GM21360 (cell line): ENCODE results near the gene SLC35A5.

ENCODE experiments used
- ATAC-seq: cut with Tn5 transposase; IDR thresholded peaks from one replicate; pipeline ENCODE4 v1.9.1; 2021; ENCODE audit warnings: mild to moderate bottlenecking, moderate library complexity; ENCODE audit not compliant: unreplicated experiment

Gene SLC35A5

DNA sequence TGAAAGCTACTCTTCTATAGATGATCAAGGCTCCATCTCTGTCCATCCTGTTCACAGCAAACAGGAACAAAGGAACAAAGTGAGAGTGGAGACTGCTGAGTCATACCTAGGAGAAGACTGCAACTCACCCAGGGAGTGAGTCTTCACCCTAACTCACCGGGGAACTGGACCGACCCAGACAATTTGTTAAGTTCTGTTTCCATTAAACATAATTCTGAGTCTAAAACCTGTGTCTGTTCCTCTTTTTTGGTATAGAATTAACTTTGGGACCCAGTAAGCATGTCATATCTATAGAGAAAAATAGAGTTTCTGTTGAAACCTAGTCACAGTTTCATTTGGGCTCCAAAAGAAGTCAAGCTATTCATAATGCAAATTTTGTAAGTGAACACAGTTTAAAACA is 57.5 kb downstream of the SLC35A5 start:
- peak; percentile 60 for ATAC-seq

DNA sequence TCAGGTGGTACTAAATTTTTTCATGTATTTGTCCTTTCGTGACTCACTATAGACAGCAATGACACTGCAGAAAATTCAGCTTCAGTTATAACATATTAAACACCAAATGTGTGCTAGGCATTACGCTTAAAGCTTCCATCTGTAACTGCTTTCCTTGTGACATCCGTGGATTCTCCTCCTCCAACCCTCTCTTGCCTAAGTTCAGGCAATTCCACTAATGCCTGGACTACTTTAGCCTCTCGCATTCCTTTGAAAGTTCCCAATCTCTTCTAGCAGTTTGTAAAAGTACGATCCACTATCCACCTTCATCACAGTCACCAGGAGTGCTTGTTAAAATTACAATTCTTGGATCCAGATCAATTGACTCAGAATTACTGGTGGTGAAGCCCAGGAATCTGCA is 61.4 kb downstream of the SLC35A5 start:
- ATAC-seq = no peak

DNA sequence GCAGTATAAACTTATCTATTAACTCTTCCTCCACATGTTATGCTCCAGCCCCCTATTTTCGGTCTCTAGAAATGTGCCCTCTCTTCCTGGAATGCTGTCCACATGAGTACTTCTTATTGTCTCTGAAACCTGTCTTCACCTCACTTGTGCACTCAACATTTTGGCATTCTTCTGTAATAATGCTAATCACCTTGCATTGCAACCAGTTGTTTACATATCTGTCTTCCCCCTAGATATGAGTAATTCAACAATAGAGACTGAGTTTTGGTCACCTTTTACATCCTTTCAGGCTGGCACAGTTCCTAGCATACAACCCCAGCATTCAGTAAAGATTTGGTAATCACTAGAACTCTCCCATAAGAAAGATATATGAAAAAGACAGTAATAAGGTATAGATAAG is 61.9 kb downstream of the SLC35A5 start:
- ATAC-seq = no peak

DNA sequence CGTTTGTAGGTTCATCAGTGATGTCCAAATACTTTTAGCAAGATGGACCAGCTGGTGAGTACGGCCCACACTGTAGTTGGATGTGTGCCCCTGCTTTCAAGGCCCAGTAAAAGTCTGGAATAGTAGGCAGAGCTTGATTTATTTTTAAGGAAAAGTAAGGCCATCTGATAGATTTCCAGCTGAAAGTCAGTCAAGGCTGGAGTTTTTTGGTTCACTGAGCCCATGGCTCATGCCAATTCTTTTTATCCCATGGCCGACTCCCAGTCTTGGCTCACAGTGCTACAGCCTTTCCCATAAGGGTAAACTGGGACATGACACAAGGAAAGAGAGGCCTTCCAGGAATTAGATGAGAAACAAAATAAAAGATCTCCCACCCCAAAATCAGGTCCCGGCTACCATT is 65.6 kb downstream of the SLC35A5 start:
- ATAC-seq = no peak

DNA sequence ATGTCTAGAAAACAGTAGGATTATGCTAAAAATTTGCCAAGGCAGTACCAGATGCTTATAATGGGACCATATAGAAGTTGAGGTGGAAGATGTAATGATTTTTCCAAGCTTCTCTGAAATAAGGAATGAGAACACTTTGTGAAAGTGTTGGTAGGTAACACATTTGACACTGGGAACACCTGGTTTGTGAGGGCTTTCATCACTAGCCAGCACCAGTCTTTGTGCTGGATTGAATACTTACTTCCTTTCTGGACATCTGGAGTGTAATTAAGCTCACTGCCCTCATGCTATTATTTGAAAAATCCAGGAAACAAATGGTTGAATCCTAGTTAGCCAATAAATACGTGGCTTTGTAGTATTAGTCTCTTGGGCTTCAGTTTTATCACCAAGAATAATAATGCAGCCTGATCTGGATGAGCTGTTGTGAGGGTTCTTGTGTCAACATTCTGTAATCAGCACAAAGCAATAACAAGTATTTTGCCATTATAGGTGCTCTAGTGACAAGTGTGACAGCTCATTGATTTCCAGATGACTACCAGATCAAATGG is 66.1 kb downstream of the SLC35A5 start:
- no peak for ATAC-seq

DNA sequence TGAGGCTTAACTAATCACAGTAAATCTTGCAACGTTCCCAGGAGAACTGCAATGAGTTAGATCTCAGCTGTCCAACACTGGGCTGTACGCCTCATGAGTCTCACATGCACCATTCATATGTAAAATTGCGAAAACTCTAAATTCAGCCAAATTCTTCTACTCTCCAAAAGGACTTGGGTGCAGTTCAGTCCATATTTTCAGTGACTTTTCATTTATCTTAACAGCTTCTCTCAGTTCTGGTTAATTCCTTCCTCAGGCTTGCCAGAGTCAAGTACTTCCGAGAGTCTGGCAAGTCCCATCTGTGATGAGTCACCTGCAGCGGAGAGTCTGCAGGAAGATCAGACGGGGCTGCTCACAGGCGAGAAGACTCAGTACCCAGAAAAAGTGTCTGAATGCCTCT is 67.6 kb downstream of the SLC35A5 start:
- ATAC-seq = no peak

DNA sequence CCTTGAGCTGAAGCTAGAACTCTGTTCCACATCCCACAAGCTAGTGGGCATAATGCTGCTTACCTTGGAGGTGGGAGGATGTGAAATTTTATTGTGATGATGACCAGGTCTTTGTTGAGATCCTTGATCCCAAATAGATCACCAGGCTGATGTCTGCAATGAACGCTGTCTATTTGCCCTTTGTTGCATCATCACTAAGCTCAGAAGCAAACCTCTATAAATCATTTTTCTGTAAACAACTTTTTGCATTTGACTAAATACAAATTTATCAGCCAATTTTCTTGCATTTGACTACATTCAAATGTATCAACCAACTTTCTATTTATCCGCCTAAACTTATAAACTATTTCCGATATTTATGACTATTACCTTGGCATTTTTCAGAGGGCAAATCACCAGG is 69.4 kb downstream of the SLC35A5 start:
- ATAC-seq = no peak

DNA sequence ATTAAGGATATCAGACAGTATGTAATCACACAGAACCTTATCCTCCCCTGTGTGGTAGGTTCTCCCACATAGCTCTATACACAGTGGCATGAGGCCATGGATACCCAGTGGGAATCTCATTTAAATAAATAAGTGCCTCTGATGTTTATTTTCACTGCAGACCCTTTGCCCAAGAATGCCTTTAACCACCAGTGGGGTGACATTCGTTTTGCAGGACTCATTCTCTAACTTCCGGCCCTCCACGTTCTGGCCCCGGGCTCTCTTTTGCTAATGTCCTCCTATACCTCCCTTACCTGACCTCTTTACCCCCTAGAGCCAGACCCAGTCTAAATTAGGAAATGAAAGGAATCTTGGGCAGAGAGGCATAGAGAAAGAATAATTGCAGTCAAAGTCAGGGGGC is 70.8 kb downstream of the SLC35A5 start:
- no peak for ATAC-seq

DNA sequence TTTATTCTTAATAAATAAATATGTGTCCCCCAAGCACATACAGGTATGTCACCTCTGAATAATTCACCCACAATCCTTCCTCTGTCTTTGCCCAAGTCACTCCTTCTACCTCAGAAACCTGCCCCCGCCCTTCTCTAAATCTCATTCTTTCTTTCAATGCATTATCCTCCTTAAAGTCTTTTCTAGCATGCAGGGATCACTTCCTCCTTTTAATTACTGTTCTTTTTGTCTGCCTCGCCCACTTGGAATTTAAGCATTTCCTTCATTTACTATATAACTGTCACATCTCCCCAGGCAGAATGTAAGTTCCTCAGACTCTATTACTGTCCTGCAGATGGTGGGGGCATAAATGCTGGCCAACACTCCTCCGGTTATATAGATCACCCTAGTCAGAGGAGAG is 71.3 kb downstream of the SLC35A5 start:
- no peak for ATAC-seq

DNA sequence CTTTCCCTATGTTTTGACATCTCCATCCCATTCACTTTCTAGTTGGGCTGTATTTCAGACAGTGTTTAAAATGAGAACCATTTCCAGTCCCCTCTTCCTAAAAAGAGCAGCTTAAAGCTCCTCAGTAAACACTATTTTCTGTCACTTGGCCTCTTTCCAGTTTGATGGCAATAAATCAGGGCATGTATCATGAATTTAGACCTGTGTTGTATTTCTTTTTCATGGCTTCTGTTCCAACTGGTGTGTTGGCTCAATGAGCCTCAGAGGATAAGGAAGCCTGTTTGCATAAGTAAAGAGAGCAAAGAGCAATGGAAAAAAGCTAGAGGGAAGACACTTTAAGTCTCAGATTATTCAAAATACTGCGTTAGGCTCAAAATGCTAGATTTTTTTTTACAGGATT is 71.9 kb downstream of the SLC35A5 start:
- no peak for ATAC-seq

DNA sequence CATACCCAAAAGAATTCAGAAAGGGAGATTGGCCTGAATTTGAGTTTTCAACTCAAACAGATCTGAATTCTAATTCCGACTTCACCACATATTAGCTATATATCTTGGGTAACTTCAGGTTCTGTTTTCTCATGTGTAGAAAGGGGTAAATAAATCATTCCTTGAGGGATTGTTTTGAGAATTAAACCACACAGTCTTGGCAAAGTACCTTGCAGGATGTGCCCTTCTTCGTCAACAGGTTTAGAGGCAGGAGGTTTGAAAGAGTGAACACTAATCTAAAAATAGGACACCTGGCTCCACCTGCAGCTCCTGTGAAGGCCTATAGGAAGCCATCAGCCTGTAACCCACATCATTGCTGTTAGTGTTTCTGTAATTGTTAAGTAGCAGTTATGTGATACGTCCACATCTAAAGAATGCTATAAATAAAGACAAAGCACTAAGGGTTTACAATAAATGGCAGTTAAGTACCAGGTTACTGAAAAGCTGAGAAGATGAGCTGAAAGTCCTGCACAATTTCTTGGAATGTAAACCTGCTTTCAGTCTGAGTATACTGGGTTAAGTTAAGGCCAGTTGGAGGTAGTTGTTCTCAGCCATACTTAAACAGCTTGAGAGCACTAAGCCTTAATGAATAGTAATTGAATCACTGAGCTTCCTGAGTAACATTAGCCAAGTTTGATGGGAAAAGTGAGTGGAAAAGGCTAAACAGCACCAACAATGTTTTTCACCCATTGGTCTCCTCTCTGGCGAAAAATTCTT is 73.1 kb downstream of the SLC35A5 start:
- ATAC-seq = no peak
